ENCODE measurements around the gene NFXL1.

Gene NFXL1

DNA sequence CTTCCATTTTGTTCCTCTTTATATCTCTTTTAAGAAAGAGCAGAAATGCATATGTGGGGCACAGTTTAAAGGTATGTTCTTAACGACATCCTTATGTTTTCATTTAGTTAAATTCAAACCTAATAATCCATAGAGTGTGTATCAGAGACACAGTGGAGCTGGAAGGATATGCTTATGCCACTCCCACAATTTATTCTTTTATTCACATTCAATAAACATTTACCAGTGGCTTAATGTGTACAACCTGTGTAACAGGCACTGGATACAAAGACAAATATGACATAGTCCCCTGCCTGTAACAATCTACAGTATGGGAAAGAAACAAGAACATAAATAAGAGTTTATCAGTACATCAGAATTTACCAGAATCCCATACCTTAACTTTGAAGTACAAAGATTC lies 54.1 kb downstream of the NFXL1 start:
- H3K4me3 ChIP-seq (ENCODE audit: low read depth, low read length), result no peak overlapping the region
- TF ChIP-seq, protein P1, sequence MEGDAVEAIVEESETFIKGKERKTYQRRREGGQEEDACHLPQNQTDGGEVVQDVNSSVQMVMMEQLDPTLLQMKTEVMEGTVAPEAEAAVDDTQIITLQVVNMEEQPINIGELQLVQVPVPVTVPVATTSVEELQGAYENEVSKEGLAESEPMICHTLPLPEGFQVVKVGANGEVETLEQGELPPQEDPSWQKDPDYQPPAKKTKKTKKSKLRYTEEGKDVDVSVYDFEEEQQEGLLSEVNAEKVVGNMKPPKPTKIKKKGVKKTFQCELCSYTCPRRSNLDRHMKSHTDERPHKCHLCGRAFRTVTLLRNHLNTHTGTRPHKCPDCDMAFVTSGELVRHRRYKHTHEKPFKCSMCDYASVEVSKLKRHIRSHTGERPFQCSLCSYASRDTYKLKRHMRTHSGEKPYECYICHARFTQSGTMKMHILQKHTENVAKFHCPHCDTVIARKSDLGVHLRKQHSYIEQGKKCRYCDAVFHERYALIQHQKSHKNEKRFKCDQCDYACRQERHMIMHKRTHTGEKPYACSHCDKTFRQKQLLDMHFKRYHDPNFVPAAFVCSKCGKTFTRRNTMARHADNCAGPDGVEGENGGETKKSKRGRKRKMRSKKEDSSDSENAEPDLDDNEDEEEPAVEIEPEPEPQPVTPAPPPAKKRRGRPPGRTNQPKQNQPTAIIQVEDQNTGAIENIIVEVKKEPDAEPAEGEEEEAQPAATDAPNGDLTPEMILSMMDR (IDR thresholded peaks at IDR 0.05; ENCODE audit: borderline replicate concordance, insufficient read depth, low read depth, low read length), result no peak

DNA sequence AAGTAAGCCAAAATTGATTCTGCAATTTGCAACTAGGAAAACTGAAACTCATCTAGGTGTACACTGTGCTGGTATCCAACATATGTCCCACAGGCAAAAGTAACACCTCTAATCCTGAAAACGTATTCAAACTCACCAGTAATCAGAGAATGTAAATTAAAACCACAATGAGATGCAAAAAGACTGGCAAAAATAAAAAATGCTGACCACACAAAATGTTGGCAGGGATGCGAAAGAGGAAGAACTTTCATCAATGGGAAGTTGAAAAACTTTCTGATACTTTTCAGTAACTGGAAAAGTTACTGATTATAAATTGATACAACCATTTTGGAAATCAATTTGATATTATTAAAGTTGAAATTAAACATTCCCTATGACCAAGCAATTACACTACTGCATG lies 56.4 kb downstream of the NFXL1 start:
- no peak overlapping the region for H3K4me3 ChIP-seq (ENCODE audit: low read depth, low read length)
- TF ChIP-seq, protein P1 (IDR thresholded peaks at IDR 0.05; ENCODE audit: borderline replicate concordance, insufficient read depth, low read depth, low read length), result no peak

DNA sequence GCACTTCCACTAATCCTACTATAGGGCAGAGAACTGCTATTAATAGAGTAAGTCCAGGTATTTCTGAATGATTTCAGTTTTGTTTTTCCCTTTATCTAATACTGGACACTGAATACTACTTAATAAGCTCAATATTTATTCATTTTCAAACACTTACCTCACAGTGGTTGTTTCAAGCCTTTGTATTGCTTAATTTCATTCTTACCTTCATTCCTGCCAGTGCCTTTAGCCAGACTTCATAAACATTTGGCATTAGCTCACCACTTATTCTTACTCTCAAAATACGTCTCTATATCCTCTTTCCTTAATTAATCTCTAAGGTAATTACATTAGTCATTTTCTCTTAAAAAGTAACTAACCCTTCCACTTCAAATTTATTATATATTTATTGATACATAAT lies 57.7 kb downstream of the NFXL1 start:
- H3K4me3 ChIP-seq (ENCODE audit: low read depth, low read length), result no peak overlapping the region
- TF ChIP-seq, protein P1 (IDR thresholded peaks at IDR 0.05; ENCODE audit: borderline replicate concordance, insufficient read depth, low read depth, low read length), result no peak

DNA sequence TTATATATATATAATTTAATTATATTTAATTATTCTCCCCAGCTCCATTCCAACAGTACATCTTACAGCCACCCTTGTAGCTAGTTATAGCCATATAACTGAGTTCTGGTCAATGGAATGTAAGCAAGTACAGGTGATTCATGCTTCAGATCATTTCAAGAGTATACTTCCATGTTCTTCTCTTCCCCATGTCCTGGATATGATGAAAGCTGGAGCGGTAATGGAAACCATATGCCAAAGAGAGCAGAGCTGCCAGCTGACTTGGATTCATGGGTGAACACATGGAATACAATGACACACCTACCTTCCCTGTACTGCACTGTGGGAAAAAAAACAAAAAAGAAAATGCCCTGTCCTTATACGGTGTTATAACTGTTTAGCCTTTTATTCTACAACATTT lies 59.0 kb downstream of the NFXL1 start:
- no peak overlapping the region for H3K4me3 ChIP-seq (ENCODE audit: low read depth, low read length)
- TF ChIP-seq, protein P1 (IDR thresholded peaks at IDR 0.05; ENCODE audit: borderline replicate concordance, insufficient read depth, low read depth, low read length), result no peak

DNA sequence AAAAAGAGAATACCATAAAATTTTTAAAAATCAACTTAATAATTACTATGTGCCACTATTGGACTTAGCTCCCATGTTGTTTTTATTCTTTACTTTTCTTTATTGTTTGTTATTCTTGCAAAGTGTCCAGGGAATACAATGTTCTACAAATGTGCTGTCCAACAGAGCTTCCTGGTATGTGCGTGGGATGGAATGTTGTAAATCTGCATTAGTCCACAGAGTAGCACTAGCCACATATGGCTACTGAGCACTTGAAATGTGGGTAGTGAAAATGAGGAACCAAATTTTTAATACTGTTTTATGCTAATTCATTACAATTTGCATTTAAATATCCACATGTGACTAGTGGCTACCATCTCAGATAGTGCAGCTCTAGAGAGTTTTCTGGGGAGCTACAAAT lies 62.2 kb downstream of the NFXL1 start:
- H3K4me3 ChIP-seq (ENCODE audit: low read depth, low read length), result no peak overlapping the region
- TF ChIP-seq, protein P1 (IDR thresholded peaks at IDR 0.05; ENCODE audit: borderline replicate concordance, insufficient read depth, low read depth, low read length), result no peak

DNA sequence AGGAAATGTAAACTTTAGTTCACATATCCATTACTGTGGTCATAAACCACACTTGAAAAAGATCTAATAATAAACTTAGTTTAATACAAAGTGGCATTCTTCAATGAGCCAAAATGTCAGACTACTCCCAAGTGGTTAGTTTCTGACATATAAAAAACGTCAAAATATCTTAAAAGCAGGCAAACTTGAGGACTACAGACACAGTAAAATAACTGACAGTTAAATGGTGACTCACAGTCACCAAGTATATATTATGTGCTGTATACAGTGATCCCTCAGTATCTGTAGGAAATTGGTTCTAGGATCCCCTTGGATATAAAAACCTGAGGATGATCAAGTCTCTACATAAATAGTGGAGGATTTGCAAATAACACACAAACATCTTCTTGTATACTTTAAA lies 64.9 kb downstream of the NFXL1 start:
- H3K4me3 ChIP-seq (ENCODE audit: low read depth, low read length), result no peak overlapping the region
- TF ChIP-seq, protein P1 (IDR thresholded peaks at IDR 0.05; ENCODE audit: borderline replicate concordance, insufficient read depth, low read depth, low read length), result no peak

DNA sequence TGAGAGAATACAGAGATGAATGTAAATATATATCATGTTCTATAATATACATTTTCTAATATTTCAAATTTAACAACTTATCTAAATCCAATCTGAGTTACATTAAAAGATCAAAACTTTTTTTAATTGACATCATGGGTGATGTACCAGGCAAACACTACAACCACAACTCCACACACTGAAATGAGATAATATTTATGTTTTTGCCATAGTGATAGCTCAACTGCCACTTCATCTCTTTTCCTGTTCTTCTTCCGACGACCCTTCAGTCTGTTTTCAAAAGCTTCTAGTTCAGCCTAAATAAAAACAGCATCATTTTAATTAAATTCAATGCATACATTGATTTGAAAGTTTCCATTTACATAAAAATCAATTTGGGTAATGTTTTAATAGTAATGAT lies 66.3 kb downstream of the NFXL1 start:
- TF ChIP-seq, protein P1 (IDR thresholded peaks at IDR 0.05; ENCODE audit: borderline replicate concordance, insufficient read depth, low read depth, low read length), result no peak
- no peak overlapping the region for H3K4me3 ChIP-seq (ENCODE audit: low read depth, low read length)

Data from GM12875 (cell line).